OCI-LY3 (cell line): ENCODE results near the gene FAM219A.
"Not testable (repeated sequence)": the region's sequence is repeated elsewhere in the genome, so short reads cannot be mapped to it uniquely, and the experiment has no call there.

ENCODE experiments used
- EZH2phosphoT487 ChIP-seq: fragments of 200-600 bp; shearing (Covaris generic); IDR thresholded peaks from 2 replicates; pipeline ENCODE4 v1.6.1; 2018; ENCODE audit warnings: antibody characterized with exemption, mixed run types, low read depth
- TF ChIP-seq, protein P1 (sequence below): fragments of 200-600, 300-600 bp; sonication (generic); IDR thresholded peaks from 2 replicates; pipeline ENCODE4 v1.5.1; 2014; ENCODE audit warnings: antibody characterized with exemption, low read length, low read depth

DNA sequence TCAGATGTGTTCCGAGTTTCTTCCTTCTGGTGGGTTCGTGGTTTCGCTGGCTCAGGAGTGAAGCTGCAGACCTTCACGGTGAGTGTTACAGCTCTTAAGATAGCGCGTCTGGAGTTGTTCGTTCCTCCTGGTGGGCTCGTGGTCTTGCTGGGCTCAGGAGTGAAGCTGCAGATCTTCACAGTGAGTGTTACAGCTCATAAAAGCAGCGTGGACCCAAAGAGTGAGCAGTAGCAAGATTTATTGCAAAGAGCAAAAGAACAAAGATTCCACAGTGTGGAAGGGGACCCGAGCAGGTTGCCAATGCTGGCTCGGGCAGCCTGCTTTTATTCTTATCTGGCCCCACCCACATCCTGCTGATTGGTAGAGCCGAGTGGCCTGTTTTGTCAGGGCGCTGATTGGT is 23.2 kb upstream of the FAM219A start:
- TF ChIP-seq, protein P1, sequence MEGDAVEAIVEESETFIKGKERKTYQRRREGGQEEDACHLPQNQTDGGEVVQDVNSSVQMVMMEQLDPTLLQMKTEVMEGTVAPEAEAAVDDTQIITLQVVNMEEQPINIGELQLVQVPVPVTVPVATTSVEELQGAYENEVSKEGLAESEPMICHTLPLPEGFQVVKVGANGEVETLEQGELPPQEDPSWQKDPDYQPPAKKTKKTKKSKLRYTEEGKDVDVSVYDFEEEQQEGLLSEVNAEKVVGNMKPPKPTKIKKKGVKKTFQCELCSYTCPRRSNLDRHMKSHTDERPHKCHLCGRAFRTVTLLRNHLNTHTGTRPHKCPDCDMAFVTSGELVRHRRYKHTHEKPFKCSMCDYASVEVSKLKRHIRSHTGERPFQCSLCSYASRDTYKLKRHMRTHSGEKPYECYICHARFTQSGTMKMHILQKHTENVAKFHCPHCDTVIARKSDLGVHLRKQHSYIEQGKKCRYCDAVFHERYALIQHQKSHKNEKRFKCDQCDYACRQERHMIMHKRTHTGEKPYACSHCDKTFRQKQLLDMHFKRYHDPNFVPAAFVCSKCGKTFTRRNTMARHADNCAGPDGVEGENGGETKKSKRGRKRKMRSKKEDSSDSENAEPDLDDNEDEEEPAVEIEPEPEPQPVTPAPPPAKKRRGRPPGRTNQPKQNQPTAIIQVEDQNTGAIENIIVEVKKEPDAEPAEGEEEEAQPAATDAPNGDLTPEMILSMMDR, result not testable (repeated sequence)
- TF ChIP-seq EZH2phosphoT487, result not testable (repeated sequence)
